HG02763 (cell line): Measurements from ENCODE around the gene EXOC3L4.
"Not testable (repeated sequence)": the region's sequence is repeated elsewhere in the genome, so short reads cannot be mapped to it uniquely, and the experiment has no call there.

Source experiments
- ATAC-seq: cut with Tn5 transposase; IDR thresholded peaks from one replicate; pipeline ENCODE4 v1.9.1; 2021; ENCODE audit warnings: mild to moderate bottlenecking, moderate library complexity; ENCODE audit not compliant: unreplicated experiment

Gene EXOC3L4

DNA sequence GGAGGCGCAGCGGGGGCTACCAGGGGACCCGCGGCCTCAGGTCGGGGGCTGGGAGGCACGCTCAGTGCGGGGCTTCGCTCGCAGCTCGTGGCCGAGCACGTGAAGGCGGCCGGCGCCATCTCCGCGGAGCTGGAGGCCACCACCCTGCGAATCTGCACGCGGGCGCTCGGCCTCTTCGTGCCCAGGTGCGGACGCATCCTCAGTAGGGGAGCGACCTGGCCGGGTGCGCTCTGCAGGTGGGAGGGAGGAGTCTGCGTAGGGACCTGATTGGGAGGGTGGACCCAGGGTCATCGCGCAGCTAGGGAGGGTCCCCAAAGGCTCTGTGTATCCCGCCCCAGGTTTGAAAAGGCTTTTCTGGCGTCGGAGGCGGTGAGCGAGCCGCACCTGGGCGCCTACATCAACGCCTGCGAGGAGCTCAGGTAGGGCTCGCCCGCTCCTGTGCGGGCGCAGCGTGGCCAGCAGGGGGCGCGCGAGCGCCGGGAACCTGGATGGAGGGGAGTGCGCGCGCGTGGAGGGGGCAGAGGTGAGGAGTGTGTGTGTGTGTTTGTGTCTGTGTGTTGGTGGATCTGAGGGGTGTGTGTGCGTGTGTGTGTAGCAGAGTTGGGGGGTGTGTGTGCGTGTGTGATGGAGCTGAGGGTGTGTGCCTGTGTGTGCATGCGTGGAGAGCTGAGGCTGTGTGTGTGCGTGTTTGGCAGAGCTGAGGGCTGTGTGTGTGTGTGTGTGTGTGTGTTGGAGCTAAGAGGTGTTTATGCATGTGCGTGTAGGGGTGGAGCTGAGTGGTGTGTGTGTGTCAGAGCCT is 10.3 kb downstream of the EXOC3L4 start:
- no peak for ATAC-seq

DNA sequence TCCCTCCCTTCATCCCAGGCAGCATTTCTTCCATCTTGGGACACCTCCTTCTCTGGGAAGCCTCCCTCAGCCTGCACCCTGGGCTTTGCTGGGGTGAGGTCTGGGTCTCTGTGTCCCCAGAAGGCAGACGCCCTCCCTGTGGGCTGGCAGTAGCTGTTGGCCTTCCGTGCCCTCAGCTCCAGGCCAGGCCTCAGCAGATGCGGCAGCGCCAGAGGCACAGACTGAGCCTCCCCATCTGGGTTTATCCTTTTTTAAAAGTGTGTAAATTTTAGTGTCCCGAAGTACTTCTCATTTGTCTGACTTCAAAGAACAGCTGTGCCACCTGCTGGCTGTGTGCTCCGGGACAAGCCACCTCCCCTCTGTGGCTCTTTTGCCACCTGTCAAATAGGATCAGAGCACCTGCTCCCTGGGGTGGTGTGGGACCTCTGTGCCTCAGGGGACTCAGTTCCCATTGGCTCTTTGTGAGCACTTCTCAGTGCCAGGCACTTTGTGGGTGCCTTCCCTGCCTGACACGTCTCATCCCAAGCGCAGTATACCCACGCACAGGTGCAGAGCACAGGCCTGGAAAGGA is 11.1 kb downstream of the EXOC3L4 start:
- ATAC-seq = no peak

DNA sequence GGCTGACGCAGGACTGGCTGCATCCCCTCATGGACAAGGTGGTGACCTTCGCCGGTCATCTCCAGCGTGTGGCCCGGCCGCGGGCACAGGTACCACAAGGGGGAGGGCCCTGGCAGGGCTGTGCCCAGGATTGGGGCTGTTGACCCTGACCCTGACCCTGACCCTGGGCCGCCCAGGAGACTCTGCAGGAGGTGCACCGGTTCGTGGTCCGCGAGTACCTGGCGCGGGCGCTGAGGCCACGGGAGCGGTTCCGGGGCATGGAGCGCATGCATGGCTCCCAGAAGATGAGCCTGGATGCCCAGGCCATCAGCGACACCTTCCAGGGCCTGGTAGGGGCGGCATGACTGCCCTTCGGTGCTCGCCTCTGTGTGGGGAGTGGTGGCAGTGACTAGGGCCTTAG is 12.9 kb downstream of the EXOC3L4 start:
- no peak for ATAC-seq

DNA sequence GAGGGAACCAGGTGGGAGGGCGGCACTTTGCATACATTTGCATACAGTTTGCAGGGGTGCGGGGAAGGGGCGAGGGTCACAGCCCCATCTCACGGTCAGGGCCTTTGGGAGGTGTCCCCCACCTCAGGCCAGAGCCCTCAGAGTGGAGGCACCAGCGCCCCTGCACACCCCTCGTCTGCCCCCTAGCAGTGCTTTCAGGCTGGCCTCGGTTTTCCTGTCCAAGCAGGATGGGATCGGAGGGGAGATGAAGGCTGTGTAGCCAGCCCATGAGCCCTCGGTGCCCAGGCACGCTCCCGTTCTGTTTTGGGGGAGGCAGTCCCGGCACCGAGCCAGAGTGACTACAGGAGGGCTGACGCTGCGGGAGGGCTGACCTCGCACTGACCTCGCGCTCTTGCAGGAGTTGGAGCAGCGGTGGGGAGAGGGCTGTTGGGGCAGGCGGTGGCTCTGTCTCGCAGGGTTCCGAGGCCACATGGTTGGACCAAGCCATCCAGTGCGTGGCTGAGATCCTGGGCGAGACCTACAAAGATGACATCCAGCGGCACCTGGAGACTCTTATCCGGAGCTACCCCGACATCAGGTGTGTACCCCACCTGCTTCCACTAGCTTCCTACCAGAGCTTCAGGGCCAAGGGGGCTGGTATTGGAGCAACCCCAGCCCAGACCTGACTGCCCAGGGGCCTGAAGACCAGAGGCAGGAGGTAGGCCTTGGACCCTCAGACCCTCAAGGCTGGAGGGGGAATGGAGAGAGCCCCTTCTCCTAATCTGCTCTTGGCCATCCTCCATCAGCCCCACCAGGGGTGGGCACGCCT is 13.6 kb downstream of the EXOC3L4 start:
- ATAC-seq = no peak

DNA sequence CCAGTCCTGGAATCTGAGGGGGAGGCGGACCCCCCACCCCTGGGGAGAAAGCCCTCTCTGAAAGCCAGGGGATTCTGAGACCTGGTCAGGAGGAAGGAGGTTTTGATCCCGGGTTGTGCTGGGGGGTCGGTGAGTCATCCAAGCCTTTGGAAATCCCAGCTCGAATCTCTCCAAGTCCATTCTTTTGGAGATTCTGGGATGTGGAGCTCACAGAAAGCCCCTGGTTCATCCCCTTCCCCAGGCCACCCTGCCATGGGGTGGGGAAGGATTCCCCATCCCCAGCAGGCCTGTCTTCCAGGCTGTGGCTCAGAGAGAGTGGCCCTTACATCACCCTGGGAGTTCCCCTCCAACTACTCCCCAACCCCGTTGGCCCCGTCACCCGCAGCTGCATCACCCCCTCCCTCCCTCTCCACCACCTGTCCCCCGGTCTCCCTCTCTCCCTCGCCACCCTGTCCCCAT is 14.3 kb downstream of the EXOC3L4 start:
- ATAC-seq = no peak

DNA sequence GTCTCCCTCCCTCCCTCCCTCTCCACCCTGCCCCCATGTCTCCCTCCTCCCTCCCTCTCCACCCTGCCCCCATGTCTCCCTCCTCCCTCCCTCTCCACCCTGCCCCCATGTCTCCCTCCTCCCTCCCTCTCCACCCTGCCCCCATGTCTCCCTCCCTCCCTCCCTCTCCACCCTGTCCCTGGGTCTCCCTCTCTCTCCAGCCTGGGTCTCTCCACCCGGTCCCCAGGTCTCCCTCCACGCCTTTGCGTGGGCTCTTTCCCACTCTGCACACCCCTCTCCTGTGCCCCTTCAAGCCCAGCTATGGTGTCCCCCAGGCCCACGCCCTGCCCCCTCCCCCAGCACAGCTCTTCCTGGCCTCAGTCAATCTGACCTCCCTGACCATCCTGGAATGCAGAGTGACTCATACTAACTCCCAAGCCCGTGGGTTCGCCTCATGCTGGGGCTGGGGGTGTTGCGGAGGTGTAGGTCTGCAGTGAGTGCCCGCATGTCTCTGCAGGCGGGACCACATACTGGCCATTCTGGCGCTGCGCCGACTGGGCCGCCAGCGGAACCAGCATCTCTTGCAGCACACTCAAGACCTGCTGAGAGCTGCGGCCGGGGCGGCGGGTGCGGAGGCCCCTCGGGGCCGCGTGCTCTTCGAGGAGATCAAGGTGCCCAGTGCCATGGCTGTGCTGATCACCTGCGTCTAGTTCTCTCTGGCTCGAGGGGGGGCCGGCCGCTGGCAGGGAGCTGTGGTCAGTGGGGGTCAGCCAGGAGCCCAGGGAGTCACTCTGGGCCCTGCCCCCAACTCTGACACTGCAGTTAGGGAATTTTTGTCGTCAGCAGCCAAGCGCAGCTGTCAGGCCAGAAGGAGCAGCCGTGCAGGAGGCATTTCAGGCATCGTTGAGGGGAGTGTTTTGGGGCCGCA is 15.3 kb downstream of the EXOC3L4 start:
- no peak for ATAC-seq

DNA sequence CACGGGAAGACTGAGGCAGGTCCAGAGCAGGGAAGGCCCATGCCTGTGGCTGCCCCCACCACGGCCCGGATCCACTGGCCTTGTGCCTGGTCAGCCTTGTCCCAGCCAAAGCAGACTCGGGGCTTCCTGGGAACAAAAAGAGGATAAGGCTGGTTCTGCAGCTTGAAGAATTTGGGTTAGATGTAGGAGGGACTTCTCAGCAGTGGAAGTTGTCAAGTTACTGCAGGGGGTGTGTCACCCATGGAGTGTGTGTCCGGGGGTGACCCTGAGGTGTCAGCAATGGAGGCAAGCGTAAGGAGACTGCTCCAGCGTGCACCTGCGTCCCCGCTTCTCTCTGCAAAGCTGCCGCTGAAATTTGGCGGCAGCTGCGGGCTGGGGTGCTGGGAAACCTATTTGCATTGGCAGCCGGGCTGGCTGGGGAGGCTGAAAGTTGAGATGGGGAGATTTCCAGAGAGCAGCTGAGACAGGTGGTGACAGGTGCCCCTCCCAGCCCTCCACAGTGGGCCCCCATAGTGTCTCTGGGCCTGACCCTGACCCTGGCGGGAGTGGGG is 16.2 kb downstream of the EXOC3L4 start:
- no peak for ATAC-seq

DNA sequence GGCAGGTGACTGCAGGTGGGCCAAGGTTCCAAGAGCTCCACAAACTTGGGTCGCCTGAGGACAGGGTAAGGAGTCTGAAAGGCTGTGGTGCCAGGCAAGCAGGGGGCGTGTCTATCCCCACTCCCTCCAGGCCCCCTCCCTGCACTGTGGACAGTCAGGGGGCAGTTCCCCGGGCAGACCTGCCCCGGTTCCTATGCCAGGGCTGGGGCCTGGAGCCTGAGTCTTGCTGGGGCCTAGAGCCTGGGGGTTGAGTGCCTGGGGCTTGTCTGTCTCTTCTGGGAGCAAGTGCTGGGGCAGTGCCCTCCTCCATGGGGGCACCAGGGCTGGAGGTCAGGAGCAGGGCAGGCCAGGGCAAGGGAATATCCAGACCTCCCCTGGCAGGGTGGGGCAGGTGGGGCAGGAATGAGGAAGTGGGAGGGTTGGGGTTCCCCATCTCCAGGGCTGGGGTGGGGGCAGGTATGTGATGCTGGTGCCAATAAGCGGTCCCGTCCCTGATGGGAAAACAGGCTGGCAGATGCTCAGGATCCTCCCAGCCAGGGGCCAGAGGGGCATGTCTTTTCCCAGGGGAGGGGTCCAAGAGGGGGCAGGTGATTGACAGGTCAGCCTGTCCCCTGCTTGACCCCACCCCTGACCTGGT is 16.8 kb downstream of the EXOC3L4 start:
- ATAC-seq = no peak

DNA sequence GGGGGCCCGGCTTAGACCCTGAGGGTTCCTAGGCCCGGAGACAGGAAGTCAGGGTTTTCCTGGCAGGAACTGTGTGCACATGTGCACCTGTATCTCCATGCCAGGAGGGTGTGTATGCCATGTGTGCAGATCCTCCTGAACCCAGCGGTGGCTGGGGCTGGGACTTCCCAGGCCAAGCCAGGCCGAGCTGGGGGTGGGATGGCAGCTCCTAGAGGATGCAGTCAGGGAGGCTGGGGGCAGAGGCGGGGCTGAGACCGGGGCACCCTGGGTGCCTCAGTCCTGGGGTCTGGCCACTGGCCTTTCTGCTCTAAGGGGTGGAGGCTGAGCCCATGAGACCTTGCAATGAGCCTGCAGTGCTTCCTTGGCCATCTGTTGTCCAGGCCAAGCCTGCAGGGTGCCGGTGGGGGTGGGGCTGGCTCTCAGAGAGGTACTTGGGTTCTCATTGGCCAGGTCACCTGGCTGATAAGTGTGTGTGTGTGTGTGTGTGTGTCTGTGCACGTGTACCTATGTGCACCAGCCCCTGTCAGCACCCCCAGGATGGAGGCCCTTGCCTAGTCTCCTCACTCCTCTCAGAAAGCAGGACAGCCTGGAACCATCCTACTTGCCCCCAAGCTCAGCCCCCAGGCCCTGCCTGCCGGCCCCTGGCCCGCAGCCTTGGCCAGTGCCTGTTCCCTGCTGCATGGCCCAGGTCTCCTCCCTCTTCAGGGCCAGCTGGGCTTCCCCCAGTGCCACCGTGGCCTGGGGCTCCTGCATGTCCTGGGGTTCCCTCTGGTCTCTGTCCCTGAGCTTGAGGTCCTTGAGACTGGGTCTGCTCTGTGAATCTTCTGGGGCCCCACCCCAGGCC is 18.1 kb downstream of the EXOC3L4 start:
- ATAC-seq = no peak

DNA sequence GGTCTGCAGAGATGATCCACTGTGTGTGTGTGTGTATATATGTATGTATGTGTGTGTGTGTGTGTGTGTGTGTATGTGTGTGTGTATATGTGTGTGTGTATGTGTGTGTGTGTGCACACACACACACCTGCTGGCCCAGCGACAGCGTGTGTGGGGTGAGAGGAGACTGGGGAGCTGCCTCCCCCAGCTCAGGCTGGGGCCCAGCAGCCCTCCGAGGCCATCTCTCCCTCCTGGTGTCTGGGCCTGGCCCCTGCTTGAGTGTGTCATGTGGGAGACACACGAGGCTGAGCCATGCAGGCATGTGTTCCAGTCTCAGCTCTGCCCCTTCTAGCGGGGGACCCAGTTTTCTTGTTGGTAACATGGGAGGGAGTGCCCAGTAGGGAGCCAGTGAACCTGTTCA is 18.8 kb downstream of the EXOC3L4 start:
- no peak for ATAC-seq

DNA sequence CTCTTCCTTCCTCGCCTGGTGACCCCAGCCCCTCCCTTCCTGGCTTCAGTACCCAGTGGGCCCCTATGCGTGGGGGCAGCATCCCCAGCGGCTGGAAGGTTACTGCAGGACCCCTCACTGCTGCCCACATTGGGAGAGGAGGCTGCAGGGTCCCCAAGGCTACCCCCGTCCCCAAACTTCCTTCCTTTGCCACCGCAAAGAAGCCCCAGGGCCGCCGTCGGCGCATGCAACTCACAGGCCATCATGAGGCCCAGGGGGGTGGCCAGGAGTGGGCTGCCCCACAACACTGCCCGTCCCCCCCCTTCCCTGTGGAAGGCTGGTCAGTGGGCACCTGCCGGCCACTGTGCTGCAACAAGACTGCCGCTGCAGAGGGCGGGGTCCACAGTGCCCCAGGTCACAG is 19.2 kb downstream of the EXOC3L4 start:
- ATAC-seq = no peak

DNA sequence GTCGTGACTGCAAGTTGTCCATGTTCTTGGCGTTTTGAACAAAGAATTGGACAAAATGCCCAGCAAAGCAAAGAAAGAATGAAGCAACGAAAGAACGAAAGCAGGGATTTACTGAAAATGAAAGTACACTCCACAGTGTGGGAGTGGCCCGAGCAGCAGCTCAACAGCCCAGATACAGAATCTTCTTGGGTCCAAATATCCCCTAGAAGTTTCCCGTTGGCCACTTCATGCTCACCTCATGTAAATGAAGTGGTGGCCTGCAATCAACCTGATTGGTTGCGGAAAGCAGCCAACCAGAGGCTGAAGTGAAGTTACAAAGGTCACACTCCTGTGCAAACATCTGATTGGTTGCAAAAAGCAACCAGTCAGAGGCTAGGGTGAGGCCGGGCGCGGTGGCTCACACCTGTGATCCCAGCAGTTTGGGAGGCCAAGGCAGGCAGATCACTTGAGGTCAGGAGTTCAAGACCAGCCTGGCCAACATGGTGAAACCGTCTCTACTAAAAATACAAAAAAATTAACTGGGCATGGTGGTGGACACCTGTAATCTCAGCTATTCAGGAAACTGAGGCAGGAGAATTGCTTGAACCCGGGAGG is 20.7 kb downstream of the EXOC3L4 start:
- ATAC-seq = not testable (repeated sequence)

DNA sequence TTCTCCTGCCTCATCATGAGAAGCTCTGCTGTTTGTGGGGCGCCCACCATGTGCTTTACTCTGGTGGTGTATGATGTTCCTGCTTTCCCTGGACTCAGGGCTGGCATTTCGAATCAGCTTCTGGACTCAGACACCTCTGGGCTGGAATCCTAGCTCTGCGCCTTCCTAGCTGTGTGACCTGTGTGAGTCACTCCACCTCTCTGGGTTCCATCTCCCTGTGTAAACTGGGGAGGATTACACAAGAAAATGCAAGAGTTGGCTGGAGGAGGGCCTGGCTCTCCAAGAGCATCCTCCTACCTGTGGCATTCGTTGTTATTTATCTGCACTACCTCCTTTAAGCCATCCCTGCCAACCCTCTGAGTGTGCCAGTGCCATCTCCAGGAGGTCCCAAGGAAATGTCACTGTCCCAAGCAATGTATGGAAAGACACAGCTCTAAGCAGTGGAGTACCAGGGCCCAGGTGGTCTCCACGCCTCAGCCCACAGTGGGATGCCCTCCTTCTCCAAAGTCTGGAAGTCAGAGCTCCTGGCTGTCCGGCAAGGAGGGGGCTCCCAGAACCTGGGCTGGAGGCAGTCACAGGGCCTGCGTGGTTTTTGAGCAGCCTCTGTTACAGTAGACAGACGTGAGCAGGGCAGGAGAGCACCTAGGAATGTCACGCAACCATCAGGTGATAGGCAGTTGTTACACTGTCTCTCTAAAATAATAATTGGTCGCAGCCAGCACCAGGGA is 21.5 kb downstream of the EXOC3L4 start:
- no peak for ATAC-seq

DNA sequence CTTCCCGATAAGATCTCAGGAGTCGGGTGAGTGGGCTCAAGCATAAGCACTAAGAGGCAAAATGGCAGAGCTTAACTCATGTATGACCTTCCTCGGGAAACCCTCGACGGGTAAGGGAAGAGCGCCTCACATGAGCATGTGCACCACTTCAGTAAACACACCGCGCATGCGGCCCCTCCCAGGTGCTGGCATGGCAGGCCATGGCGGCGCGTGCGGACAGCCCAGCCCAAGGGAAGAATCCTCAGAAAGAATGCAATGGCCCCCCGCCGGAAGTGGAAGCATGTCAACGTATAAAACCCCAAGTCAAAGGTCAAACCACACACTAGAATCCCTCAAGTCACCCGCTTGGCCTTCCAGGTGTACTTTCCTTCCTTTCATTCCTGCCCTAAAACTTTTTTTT is 22.1 kb downstream of the EXOC3L4 start:
- no peak for ATAC-seq

DNA sequence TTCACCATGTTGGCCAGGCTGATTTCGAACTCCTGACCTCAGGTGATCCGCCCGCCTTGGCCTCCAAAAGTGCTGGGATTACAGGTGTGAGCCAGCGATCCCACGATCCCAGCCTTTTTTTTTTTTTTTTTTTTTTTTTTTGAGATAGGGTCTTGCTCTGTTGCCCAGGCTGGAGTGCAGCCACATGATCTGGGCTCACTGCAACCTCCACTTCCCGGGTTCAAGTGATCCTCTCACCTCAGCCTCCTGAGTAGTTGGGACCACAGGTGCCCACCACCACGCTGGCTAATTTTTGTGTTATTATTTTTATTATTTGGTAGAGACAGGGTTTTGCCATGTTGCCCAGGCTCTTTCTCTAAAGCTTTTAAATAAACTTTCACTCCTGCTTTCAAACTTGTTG is 23.0 kb downstream of the EXOC3L4 start:
- ATAC-seq = not testable (repeated sequence)

DNA sequence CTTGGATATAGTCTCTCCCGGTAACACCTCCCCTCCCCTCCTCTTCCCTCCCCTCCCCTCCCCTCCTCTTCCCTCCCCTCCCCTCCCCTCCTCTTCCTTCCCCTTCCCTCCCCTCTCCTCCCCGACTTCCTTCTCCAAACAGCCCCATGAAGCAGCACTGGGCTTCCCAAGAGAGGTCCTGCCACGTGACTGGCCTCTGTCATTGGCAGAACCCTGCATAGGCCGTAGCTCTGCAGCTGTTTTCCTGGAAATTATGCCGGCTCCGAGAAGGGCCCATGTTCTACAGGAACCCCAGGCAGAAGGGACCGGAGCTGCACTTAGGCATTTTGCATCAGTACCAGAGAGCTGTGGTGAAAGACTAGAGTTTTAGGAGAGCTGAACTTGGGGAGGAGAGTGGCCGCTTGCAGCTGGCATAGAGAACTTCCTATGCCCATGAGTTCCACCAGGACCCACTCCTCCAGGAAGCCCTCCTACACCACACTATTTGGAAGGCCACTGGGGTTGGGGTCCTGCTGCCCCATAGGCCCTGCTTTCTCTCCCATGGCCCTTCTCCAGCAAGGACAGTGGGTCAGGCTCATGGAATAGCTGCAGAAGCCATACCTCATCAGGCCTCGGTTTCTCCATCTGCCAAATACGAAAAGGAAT is 23.6 kb downstream of the EXOC3L4 start:
- ATAC-seq = no peak

DNA sequence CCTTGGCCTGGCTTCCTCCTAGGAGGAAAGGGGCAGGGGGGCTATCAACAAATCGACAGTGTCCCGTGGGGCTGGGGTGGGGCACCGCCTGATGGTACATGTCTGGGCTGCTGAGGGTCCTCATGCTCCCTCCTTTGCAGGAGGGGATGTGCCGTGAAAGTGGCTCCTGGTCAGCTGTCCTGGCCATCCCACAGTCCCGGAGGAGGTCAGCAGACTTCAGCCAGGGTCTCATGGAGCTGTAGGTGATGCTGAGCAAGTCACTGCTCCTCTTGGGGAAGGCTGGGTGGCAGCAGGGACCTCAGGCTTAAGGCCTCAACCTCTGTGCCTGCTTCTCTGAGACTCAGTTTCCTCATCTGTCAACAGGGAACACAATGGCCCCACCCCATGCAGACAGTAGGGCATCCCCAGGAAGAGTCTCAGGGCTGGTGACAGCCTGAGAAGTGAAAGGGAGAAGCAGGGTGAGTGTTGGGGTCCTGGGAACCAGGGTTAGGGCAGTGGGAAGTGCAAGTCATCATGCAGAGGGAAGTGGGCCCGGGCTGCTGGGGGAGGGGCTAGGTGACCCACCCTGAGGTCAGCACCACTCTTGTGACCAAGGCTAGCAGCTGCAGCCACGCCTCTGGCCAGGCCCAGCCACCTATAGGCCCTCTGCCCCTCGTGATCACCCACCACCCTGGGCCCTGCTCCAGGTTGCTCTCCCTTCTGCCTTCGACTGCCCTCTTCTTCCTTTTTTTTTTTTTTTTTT is 24.3 kb downstream of the EXOC3L4 start:
- no peak for ATAC-seq
